WTC11 (cell line): Measurements from ENCODE around the gene IRX5. TPM values are rescaled to one million over a fixed set of nuclear protein-coding genes. Genes with fewer than 3 reads are reported as not detected.

Experiments
- ATAC-seq: fragments of 200-7000 bp; cut with Tn5 transposase; 2 replicates; pipeline ENCODE4 v1.10.0; 2021; ENCODE audit warnings: mild to moderate bottlenecking, moderate library complexity
- CTCF ChIA-PET: fragments of 300-600 bp; sonication (Branson Sonifier 250); formaldehyde crosslinking; loops from one replicate; lab custom pipeline; 2021; ENCODE audit warnings: antibody characterized with exemption; lab: Charles Lee
- POLR2A ChIA-PET: fragments of 350-600 bp; sonication (Branson Sonifier 250); formaldehyde crosslinking; loops from one replicate; lab custom pipeline; 2021; ENCODE audit warnings: antibody characterized with exemption; lab: Charles Lee
- DNase-seq: peaks from one replicate; pipeline ENCODE4 v3.0.0; 2021; ENCODE audit warnings: low spot score
- H3K27ac Mint-ChIP-seq: 2 replicates; pipeline ENCODE4 v1.8.0; 2021; ENCODE audit warnings: mixed read lengths
- H3K27me3 Mint-ChIP-seq: 2 replicates; pipeline ENCODE4 v1.8.0; 2021; ENCODE audit warnings: low read depth, mild to moderate bottlenecking, moderate library complexity, mixed read lengths
- H3K36me3 Mint-ChIP-seq: 2 replicates; pipeline ENCODE4 v1.8.0; 2021; ENCODE audit warnings: mixed read lengths
- H3K4me1 Mint-ChIP-seq: 2 replicates; pipeline ENCODE4 v1.8.0; 2022; ENCODE audit warnings: mixed read lengths
- H3K4me3 Mint-ChIP-seq: 2 replicates; pipeline ENCODE4 v1.8.0; 2021; ENCODE audit warnings: mild to moderate bottlenecking, moderate library complexity, mixed read lengths
- H3K9me3 Mint-ChIP-seq: 2 replicates; pipeline ENCODE4 v1.8.0; 2021; ENCODE audit warnings: mixed read lengths
- E2F1 ChIP-seq: sonication (generic); formaldehyde crosslinking; IDR thresholded peaks from 2 replicates; pipeline ENCODE4 v1.8.0; 2022; ENCODE audit warnings: mild to moderate bottlenecking, missing genetic modification reagents
- ELF4 ChIP-seq: sonication (generic); formaldehyde crosslinking; IDR thresholded peaks from 2 replicates; pipeline ENCODE4 v1.8.1; 2022; ENCODE audit warnings: low read depth, mild to moderate bottlenecking, moderate library complexity, missing genetic modification reagents
- ERG ChIP-seq: fragments of 250-450 bp; sonication (Bioruptor Pico); IDR thresholded peaks from 2 replicates; pipeline ENCODE4 v1.8.0; 2021; ENCODE audit warnings: mild to moderate bottlenecking
- ESRRA ChIP-seq: sonication (generic); formaldehyde crosslinking; IDR thresholded peaks from 2 replicates; pipeline ENCODE4 v1.8.1; 2022; ENCODE audit warnings: mild to moderate bottlenecking, missing genetic modification reagents, borderline replicate concordance
- FOXJ3 ChIP-seq: sonication (generic); formaldehyde crosslinking; IDR thresholded peaks from 2 replicates; pipeline ENCODE4 v1.9.0; 2021; ENCODE audit warnings: missing genetic modification reagents, mild to moderate bottlenecking, borderline replicate concordance
- HMGA2 ChIP-seq: fragments of 250-450 bp; sonication (Bioruptor Pico); IDR thresholded peaks from 2 replicates; pipeline ENCODE4 v1.4.0; 2021; ENCODE audit warnings: mild to moderate bottlenecking, moderate library complexity
- JAZF1 ChIP-seq: fragments of 250-450 bp; sonication (Bioruptor Pico); IDR thresholded peaks from 2 replicates; pipeline ENCODE4 v1.9.0; 2021; ENCODE audit warnings: moderate library complexity, mild to moderate bottlenecking, inconsistent platforms
- KAT7 ChIP-seq: sonication (generic); formaldehyde crosslinking; IDR thresholded peaks from 2 replicates; pipeline ENCODE4 v1.8.1; 2023; ENCODE audit warnings: missing genetic modification reagents, mild to moderate bottlenecking, borderline replicate concordance
- SMAD4 ChIP-seq: sonication (generic); formaldehyde crosslinking; IDR thresholded peaks from 2 replicates; pipeline ENCODE4 v1.8.0; 2022; ENCODE audit warnings: mild to moderate bottlenecking, missing genetic modification reagents
- STAT6 ChIP-seq: sonication (generic); formaldehyde crosslinking; conservative IDR thresholded peaks from 2 replicates; pipeline ENCODE4 v1.8.1; 2023; ENCODE audit warnings: mild to moderate bottlenecking, low read depth, missing genetic modification reagents, moderate library complexity
- TEAD4 ChIP-seq: sonication (generic); formaldehyde crosslinking; IDR thresholded peaks from 2 replicates; pipeline ENCODE4 v1.8.0; 2022; ENCODE audit warnings: mild to moderate bottlenecking, missing genetic modification reagents
- ZNF121 ChIP-seq: sonication (generic); formaldehyde crosslinking; IDR thresholded peaks from 2 replicates; pipeline ENCODE4 v1.8.0; 2023; ENCODE audit warnings: missing genetic modification reagents
- ZNF232 ChIP-seq: sonication (generic); formaldehyde crosslinking; IDR thresholded peaks from 2 replicates; pipeline ENCODE4 v1.8.0; 2022; ENCODE audit warnings: mild to moderate bottlenecking, missing genetic modification reagents
- total RNA-seq: library from RNA; stranded (reverse); gene quantifications from 3 replicates; pipeline ENCODE4 v1.2.3, GENCODE V29; 2021
- TF ChIP-seq, protein P1 (sequence below): sonication (generic); formaldehyde crosslinking; IDR thresholded peaks from 2 replicates; pipeline ENCODE4 v1.8.1; 2022; ENCODE audit warnings: low read depth, mild to moderate bottlenecking, moderate library complexity, missing genetic modification reagents, borderline replicate concordance
- TF ChIP-seq, protein P2 (sequence below): sonication (generic); formaldehyde crosslinking; IDR thresholded peaks from 2 replicates; pipeline ENCODE4 v1.8.0; 2023; ENCODE audit warnings: missing genetic modification reagents, mild to moderate bottlenecking, borderline replicate concordance
- TF ChIP-seq, protein P3 (sequence below): fragments of 250-450 bp; sonication (Bioruptor Pico); IDR thresholded peaks from 2 replicates; pipeline ENCODE4 v1.9.0; 2021; ENCODE audit warnings: moderate library complexity, mild to moderate bottlenecking, inconsistent platforms, borderline replicate concordance

The IRX5 gene
- total RNA-seq, 1 experiment from 2014 or later = 0.35 TPM

DNA sequence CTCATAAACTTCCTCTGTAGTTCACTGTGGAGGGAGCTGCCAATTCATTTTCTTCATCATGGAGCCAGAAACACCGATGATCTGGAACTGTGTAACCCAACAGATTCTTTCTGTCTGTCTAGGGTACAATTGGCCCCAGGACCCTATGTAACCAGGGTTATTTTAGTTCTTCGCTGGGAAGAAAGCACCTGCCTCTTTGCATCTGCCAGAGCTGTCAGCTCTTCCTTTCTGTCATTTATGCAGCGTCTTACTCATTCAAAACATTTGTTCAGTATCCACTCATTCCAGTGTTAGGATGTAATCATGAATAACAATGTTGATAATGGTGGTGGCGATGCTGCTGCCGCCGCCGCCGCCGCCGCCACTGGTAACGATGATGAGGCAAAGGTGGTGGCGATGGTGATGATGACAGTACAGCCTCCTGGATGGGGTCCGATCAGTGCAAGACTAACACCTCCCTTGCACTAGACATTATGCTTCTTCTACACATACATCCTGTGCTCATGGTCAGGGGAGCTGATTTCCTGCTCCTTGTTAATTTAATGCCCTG lies 46.1 kb downstream of the IRX5 start:
- DNase-seq (no peak), ATAC-seq (no peak)
- Mint-ChIP-seq H3K4me3 (no peak overlapping the region), H3K9me3 (peaks cover 9% of the 10 kb centered on the region), H3K4me1 (peaks cover 12% of the 10 kb centered on the region), H3K36me3 (no peaks in the 10 kb centered on the region), H3K27me3 (no peaks in the 10 kb centered on the region; the same call in 1 of the 2 replicates), H3K27ac (no peak overlapping the region)
- CTCF ChIA-PET = interaction anchor here (0.9 to 1.4 kb wide), 2 partner anchors 18 to 46 kb away, joined by 3 to 6 read pairs; no protein-coding TSS in a partner anchor
- POLR2A ChIA-PET = interaction anchor here (0.6 kb wide), 1 partner anchor 11 kb away, joined by 3 read pairs; no protein-coding TSS in a partner anchor
- TF ChIP-seq TEAD4 (CRISPR knock-in tag) (no peak), JAZF1 (CRISPR knock-in tag) (no peak), FOXJ3 (CRISPR knock-in tag) (no peak), ERG (CRISPR knock-in tag) (no peak), E2F1 (CRISPR knock-in tag) (no peak), SMAD4 (CRISPR knock-in tag) (no peak), KAT7 (no peak), ZNF121 (CRISPR knock-in tag) (no peak), ESRRA (CRISPR knock-in tag) (no peak), ELF4 (no peak), STAT6 (CRISPR knock-in tag) (no peak), ZNF232 (CRISPR knock-in tag) (no peak), HMGA2 (CRISPR knock-in tag) (no peak)
- TF ChIP-seq, protein P1, sequence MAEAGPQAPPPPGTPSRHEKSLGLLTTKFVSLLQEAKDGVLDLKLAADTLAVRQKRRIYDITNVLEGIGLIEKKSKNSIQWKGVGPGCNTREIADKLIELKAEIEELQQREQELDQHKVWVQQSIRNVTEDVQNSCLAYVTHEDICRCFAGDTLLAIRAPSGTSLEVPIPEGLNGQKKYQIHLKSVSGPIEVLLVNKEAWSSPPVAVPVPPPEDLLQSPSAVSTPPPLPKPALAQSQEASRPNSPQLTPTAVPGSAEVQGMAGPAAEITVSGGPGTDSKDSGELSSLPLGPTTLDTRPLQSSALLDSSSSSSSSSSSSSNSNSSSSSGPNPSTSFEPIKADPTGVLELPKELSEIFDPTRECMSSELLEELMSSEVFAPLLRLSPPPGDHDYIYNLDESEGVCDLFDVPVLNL (CRISPR knock-in tag) = no peak
- TF ChIP-seq, protein P2, sequence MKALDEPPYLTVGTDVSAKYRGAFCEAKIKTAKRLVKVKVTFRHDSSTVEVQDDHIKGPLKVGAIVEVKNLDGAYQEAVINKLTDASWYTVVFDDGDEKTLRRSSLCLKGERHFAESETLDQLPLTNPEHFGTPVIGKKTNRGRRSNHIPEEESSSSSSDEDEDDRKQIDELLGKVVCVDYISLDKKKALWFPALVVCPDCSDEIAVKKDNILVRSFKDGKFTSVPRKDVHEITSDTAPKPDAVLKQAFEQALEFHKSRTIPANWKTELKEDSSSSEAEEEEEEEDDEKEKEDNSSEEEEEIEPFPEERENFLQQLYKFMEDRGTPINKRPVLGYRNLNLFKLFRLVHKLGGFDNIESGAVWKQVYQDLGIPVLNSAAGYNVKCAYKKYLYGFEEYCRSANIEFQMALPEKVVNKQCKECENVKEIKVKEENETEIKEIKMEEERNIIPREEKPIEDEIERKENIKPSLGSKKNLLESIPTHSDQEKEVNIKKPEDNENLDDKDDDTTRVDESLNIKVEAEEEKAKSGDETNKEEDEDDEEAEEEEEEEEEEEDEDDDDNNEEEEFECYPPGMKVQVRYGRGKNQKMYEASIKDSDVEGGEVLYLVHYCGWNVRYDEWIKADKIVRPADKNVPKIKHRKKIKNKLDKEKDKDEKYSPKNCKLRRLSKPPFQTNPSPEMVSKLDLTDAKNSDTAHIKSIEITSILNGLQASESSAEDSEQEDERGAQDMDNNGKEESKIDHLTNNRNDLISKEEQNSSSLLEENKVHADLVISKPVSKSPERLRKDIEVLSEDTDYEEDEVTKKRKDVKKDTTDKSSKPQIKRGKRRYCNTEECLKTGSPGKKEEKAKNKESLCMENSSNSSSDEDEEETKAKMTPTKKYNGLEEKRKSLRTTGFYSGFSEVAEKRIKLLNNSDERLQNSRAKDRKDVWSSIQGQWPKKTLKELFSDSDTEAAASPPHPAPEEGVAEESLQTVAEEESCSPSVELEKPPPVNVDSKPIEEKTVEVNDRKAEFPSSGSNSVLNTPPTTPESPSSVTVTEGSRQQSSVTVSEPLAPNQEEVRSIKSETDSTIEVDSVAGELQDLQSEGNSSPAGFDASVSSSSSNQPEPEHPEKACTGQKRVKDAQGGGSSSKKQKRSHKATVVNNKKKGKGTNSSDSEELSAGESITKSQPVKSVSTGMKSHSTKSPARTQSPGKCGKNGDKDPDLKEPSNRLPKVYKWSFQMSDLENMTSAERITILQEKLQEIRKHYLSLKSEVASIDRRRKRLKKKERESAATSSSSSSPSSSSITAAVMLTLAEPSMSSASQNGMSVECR (CRISPR knock-in tag) = no peak
- TF ChIP-seq, protein P3, sequence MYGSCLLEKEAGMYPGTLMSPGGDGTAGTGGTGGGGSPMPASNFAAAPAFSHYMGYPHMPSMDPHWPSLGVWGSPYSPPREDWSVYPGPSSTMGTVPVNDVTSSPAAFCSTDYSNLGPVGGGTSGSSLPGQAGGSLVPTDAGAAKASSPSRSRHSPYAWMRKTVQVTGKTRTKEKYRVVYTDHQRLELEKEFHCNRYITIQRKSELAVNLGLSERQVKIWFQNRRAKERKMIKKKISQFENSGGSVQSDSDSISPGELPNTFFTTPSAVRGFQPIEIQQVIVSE (CRISPR knock-in tag) = no peak
